ENCODE measurements around the gene DMD.
"Not testable (repeated sequence)": the region's sequence is repeated elsewhere in the genome, so short reads cannot be mapped to it uniquely, and the experiment has no call there.

The DMD gene

GRCh38 chrX:31934842-31935370, 1276.4 kb downstream of the DMD start:
- H3K27ac Mint-ChIP-seq, result no peak overlapping the region
- H3K27me3 Mint-ChIP-seq, result no peaks in the 10 kb centered on the region
- no peak overlapping the region for H3K4me3 Mint-ChIP-seq
- no peaks in the 10 kb centered on the region for H3K36me3 Mint-ChIP-seq (ENCODE audit: low read depth)
- H3K4me1 Mint-ChIP-seq (ENCODE audit: low read depth), result no peaks in the 10 kb centered on the region
- H3K9me3 Mint-ChIP-seq, result no peaks in the 10 kb centered on the region

DNA sequence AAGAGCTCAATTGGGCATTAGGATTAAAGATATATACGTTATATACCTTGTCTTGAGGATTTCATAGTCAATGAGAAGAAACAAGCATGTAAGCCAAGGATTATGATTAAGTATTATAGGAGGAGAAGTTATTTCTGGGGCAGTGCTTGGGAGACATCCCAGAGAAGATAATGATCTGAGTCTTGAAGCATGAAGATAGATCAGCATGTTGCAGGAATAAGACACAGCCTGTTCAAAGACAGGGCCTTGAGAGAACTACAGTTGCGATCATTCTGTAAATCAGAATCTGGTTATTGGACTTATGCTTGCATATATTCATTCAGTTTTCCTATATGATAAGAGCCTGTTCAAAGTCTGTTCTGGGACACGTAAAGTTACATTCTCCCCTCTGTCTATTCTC, 1277.3 kb downstream of the DMD start:
- Mint-ChIP-seq H3K27me3 (no peaks in the 10 kb centered on the region), H3K4me3 (no peak overlapping the region), H3K4me1 (ENCODE audit: low read depth) (no peaks in the 10 kb centered on the region), H3K36me3 (ENCODE audit: low read depth) (no peaks in the 10 kb centered on the region), H3K9me3 (no peaks in the 10 kb centered on the region), H3K27ac (no peak overlapping the region)

GRCh38 chrX:31932769-31933168, 1278.6 kb downstream of the DMD start:
- H3K36me3 Mint-ChIP-seq (ENCODE audit: low read depth), result no peaks in the 10 kb centered on the region
- no peaks in the 10 kb centered on the region for H3K4me1 Mint-ChIP-seq (ENCODE audit: low read depth)
- no peaks in the 10 kb centered on the region for H3K9me3 Mint-ChIP-seq
- no peak overlapping the region for H3K4me3 Mint-ChIP-seq
- H3K27ac Mint-ChIP-seq, result no peak overlapping the region
- H3K27me3 Mint-ChIP-seq, result no peaks in the 10 kb centered on the region

- not testable (repeated sequence) for H3K4me3 Mint-ChIP-seq; H3K27me3 Mint-ChIP-seq; H3K36me3 Mint-ChIP-seq (ENCODE audit: low read depth); H3K9me3 Mint-ChIP-seq; H3K4me1 Mint-ChIP-seq (ENCODE audit: low read depth); H3K27ac Mint-ChIP-seq
Measured at GRCh38 chrX:31932320-31932719, 1279.0 kb downstream of the DMD start.

DNA sequence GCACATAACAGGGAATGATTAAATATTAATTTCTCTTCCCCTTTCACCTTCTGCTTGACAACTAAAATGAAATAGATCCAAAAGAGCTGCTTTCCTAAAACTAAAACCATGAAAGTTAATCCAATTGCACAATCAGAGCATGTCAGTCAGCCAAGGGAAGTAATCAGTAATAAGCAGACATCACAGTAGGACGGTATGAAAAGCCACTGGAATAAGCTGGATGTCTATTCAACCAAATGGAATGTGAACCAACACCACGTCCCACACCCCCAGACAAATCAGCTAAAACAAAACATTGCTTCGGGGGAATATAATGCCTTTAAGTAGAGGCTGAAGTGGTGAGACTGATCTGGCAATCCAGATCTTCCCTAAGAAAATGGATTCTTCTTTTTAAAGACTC, 1280.1 kb downstream of the DMD start:
- Mint-ChIP-seq H3K27ac (no peak overlapping the region), H3K4me1 (ENCODE audit: low read depth) (no peaks in the 10 kb centered on the region), H3K9me3 (no peaks in the 10 kb centered on the region), H3K4me3 (no peak overlapping the region), H3K27me3 (no peaks in the 10 kb centered on the region), H3K36me3 (ENCODE audit: low read depth) (no peaks in the 10 kb centered on the region)

DNA sequence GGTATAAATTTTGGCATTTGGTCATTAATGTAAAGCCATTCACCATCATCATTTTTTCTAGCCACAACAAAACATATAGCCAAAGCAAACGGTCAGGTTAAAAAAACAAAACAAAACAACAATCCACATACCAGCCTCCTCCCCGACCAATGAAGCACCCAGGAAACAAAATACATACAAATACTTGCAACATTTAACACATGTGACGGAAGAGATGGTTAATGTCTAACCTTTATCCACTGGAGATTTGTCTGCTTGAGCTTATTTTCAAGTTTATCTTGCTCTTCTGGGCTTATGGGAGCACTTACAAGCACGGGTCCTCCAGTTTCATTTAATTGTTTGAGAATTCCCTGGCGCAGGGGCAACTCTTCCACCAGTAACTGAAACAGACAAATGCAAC, 1282.0 kb downstream of the DMD start:
- H3K27me3 Mint-ChIP-seq, result no peaks in the 10 kb centered on the region
- no peak overlapping the region for H3K4me3 Mint-ChIP-seq
- H3K9me3 Mint-ChIP-seq, result no peaks in the 10 kb centered on the region
- H3K36me3 Mint-ChIP-seq (ENCODE audit: low read depth), result no peaks in the 10 kb centered on the region
- H3K4me1 Mint-ChIP-seq (ENCODE audit: low read depth), result no peaks in the 10 kb centered on the region
- H3K27ac Mint-ChIP-seq, result no peak overlapping the region

- Mint-ChIP-seq H3K4me1 (ENCODE audit: low read depth) (no peaks in the 10 kb centered on the region), H3K27me3 (no peaks in the 10 kb centered on the region), H3K36me3 (ENCODE audit: low read depth) (no peaks in the 10 kb centered on the region), H3K9me3 (peaks cover 4% of the 10 kb centered on the region), H3K4me3 (no peak overlapping the region), H3K27ac (no peak overlapping the region)
Measured at GRCh38 chrX:31921236-31921635, 1290.1 kb downstream of the DMD start.

DNA sequence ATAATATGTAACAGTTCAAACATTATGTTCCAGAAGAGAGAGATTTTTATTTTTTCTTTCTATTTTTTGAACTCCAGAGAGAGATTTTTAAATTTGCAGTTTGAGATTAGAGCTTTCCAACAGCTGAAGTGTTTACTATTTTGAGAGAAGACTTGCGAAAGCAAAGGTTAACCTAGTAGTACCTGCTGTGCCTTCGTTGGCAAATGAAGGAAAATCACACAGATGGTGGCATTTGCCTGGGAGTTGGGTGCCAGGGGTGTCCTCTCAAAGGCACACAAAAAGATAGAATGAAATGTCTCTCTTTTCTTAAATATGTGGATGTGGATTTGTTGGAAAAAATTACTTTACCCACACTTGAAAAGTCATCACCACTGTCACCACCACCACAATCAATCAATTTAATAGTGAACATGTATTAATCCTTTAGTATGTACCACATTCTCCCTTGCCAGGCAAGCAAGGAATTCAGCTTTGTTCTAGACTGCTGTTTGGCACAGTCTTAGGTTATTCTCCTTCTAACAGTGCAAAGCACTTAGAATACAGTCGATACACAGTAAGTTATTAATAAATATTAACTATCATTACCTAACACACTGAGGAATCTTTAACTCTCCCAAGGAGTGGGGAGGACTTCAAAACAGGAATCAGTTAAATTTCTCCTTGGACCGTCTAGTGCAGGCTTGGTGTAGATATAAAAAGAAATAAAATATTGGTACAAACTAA, 1301.3 kb downstream of the DMD start:
- H3K27ac Mint-ChIP-seq, result no peak overlapping the region
- H3K4me3 Mint-ChIP-seq, result no peak overlapping the region
- no peaks in the 10 kb centered on the region for H3K4me1 Mint-ChIP-seq (ENCODE audit: low read depth)
- no peaks in the 10 kb centered on the region for H3K27me3 Mint-ChIP-seq
- H3K9me3 Mint-ChIP-seq, result no peaks in the 10 kb centered on the region
- no peaks in the 10 kb centered on the region for H3K36me3 Mint-ChIP-seq (ENCODE audit: low read depth)

- H3K4me1 Mint-ChIP-seq (ENCODE audit: low read depth), result no peaks in the 10 kb centered on the region
- no peaks in the 10 kb centered on the region for H3K27me3 Mint-ChIP-seq
- no peaks in the 10 kb centered on the region for H3K9me3 Mint-ChIP-seq
- H3K27ac Mint-ChIP-seq, result no peak overlapping the region
- no peaks in the 10 kb centered on the region for H3K36me3 Mint-ChIP-seq (ENCODE audit: low read depth)
- no peak overlapping the region for H3K4me3 Mint-ChIP-seq
Measured at GRCh38 chrX:31894152-31894551, 1317.2 kb downstream of the DMD start.

- Mint-ChIP-seq H3K36me3 (ENCODE audit: low read depth) (no peaks in the 10 kb centered on the region), H3K4me3 (no peak overlapping the region), H3K4me1 (ENCODE audit: low read depth) (no peaks in the 10 kb centered on the region), H3K27ac (no peak overlapping the region), H3K27me3 (no peaks in the 10 kb centered on the region), H3K9me3 (no peaks in the 10 kb centered on the region)
Measured at GRCh38 chrX:31893525-31893924, 1317.8 kb downstream of the DMD start.

DNA sequence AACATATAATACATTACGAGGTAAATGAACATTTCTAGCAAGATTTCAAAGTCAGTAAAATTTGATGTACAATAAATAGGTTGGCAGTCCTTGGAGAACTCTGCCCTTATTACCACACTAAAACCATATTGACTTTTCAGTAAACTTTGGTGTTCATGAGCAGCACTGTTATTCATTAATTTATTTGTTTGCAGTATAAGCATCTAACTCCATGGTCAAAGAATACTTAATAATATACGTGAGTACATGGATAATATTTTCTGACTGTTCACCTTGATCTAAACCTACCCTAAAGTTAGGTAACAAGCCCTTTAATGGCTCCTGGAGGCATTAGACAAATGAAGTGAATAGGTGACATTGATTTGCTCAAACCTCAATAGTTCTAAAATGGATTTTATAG, 1322.3 kb downstream of the DMD start:
- Mint-ChIP-seq H3K9me3 (no peaks in the 10 kb centered on the region), H3K27ac (no peak overlapping the region), H3K4me3 (no peak overlapping the region), H3K4me1 (ENCODE audit: low read depth) (no peaks in the 10 kb centered on the region), H3K27me3 (no peaks in the 10 kb centered on the region), H3K36me3 (ENCODE audit: low read depth) (no peaks in the 10 kb centered on the region)

DNA sequence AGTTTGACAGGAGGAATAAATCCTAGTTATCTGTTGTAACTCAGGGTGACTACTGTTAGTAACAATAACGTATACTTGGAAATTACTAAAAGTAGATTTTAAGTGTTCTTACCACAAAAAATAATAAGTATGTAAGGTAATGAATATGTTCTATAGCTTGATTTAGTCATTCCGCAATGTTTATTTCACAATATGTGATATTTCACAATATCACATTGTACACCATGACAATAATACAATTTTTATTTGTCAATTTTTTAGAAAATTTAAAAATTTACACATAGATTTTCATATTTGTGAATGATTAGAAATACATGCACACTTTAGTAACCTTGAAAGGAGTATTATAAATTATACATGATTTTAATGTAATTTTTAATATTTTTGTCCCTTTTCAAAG, 1326.8 kb downstream of the DMD start:
- H3K9me3 Mint-ChIP-seq, result no peaks in the 10 kb centered on the region

GRCh38 chrX:31872007-31872406, 1339.3 kb downstream of the DMD start:
- Mint-ChIP-seq H3K27me3 (no peaks in the 10 kb centered on the region), H3K4me3 (no peak overlapping the region), H3K9me3 (no peaks in the 10 kb centered on the region)

More for the DNA sequence above, 1326.8 kb downstream of the DMD start:
- Mint-ChIP-seq H3K27ac (no peak overlapping the region), H3K4me3 (no peak overlapping the region), H3K27me3 (no peaks in the 10 kb centered on the region), H3K36me3 (ENCODE audit: low read depth) (no peaks in the 10 kb centered on the region), H3K4me1 (ENCODE audit: low read depth) (no peaks in the 10 kb centered on the region)

DNA sequence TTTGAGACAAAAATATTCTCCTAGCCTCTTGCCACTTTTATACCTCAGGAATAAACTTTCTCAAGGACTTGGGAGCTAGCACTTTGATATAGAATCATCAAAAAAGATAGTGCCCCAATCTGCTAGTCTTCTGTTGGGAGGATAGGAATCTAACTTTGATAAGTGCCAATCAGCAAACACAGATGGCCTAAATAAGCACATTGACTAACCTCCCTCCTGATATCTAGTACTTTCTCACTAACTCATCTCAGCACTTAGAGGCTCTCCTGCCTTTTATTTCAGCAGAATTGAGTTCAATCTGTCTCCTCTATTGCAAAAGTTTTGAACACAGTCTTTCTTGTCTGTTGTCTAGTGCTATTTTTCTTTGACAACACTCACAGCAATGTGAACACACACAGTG, 1341.1 kb downstream of the DMD start:
- Mint-ChIP-seq H3K4me1 (ENCODE audit: low read depth) (no peaks in the 10 kb centered on the region), H3K36me3 (ENCODE audit: low read depth) (no peaks in the 10 kb centered on the region), H3K27me3 (no peaks in the 10 kb centered on the region), H3K4me3 (no peak overlapping the region), H3K9me3 (peaks cover 5% of the 10 kb centered on the region), H3K27ac (no peak overlapping the region)

More at GRCh38 chrX:31872007-31872406, 1339.3 kb downstream of the DMD start:
- Mint-ChIP-seq H3K27ac (no peak overlapping the region), H3K36me3 (ENCODE audit: low read depth) (no peaks in the 10 kb centered on the region), H3K4me1 (ENCODE audit: low read depth) (no peaks in the 10 kb centered on the region)

DNA sequence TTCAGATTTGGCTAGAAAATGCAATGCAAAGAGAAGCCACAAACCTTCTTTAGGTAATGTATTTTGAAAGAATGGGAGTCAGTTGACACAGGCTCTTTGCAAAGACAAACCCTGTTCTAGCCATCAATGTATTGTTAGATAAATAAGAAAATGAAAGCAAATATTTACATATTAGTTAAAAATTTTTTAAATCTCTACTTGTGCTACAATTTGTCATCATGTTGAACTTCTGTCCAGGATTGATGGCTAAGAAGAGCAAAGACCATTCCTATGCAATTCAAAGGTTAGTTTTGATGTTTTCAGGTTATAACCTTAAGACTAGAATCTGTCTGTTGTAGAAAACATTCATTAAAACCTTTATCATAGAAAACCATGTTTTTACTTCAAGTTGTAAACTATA, 1350.7 kb downstream of the DMD start:
- H3K4me1 Mint-ChIP-seq (ENCODE audit: low read depth), result no peaks in the 10 kb centered on the region
- no peak overlapping the region for H3K4me3 Mint-ChIP-seq
- no peak overlapping the region for H3K27ac Mint-ChIP-seq
- no peaks in the 10 kb centered on the region for H3K27me3 Mint-ChIP-seq
- H3K9me3 Mint-ChIP-seq, result no peaks in the 10 kb centered on the region
- H3K36me3 Mint-ChIP-seq (ENCODE audit: low read depth), result no peaks in the 10 kb centered on the region

DNA sequence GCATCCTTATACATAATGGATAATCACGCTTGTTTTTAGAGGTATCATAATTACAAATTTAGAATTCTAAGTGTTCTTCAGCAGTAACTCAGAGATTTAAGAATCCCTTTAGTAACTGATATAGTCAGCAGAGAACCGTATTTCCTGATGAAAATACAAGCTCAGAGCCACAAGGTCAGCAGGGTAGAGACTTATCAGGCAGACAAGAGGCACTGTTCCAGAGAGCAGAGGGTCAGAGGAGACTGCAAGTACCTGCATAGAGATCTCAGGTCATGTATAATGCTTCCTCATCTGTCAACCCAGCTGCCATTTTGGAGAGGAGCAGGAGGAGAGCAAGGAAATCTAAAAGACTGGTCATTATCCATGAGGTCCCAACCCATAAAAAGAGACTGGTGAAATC, 1352.4 kb downstream of the DMD start:
- Mint-ChIP-seq H3K4me1 (ENCODE audit: low read depth) (no peaks in the 10 kb centered on the region), H3K27ac (no peak overlapping the region), H3K27me3 (no peaks in the 10 kb centered on the region), H3K4me3 (no peak overlapping the region), H3K36me3 (ENCODE audit: low read depth) (no peaks in the 10 kb centered on the region), H3K9me3 (no peaks in the 10 kb centered on the region)
